ENCODE results near the gene RNF5.

- TF ChIP-seq POLR2A (IDR thresholded peaks at IDR 0.05; ENCODE audit: low read depth, low read length) (no peak), POLR2AphosphoS5 (IDR thresholded peaks at IDR 0.05; ENCODE audit: low read depth, low read length) (no peak), TAF1 (IDR thresholded peaks at IDR 0.05; ENCODE audit: borderline replicate concordance, low read depth, low read length) (no peak)
Measured at GRCh38 chr6:32170294-32170693, 7.9 kb upstream of the RNF5 start.

Measured in GM12892 (cell line).